Measurements from ENCODE around the gene RGS12.

The RGS12 gene

GRCh38 chr4:3324093-3324815, 31.4 kb downstream of the RGS12 start:
- no peak overlapping the region for H3K4me3 ChIP-seq (ENCODE audit: insufficient read depth, low read length, poor library complexity, severe bottlenecking)
- H3K27ac ChIP-seq (ENCODE audit: low read depth, low read length) = no peak overlapping the region
- H2AFZ ChIP-seq (ENCODE audit: low read depth, low read length, severe bottlenecking) = no peak overlapping the region
- no peaks in the 10 kb centered on the region for H3K27me3 ChIP-seq (ENCODE audit: low read length)
- H3K9me3 ChIP-seq (ENCODE audit: insufficient read depth, low read length) = no peaks in the 10 kb centered on the region
- TF ChIP-seq CTCF (IDR thresholded peaks at IDR 0.05; ENCODE audit: insufficient read depth, low read length, poor library complexity, severe bottlenecking) = no peak
- TF ChIP-seq EZH2phosphoT487 (conservative IDR thresholded peaks at IDR 0.05; ENCODE audit: low read length) = no peak
- H3K9ac ChIP-seq (ENCODE audit: low read length) = no peak overlapping the region
- H3K79me2 ChIP-seq (ENCODE audit: insufficient read depth, low read length) = no peaks in the 10 kb centered on the region
- H4K20me1 ChIP-seq (ENCODE audit: low read depth, low read length) = no peaks in the 10 kb centered on the region
- H3K9me2 ChIP-seq (replicated peaks; ENCODE audit: insufficient read depth, low read length) = no peaks in the 10 kb centered on the region
- no peaks in the 10 kb centered on the region for H3K36me3 ChIP-seq (ENCODE audit: low read length)
- H3F3A ChIP-seq (ENCODE audit: insufficient read depth) = no peaks in the 10 kb centered on the region
- no peak overlapping the region for H3K4me2 ChIP-seq (ENCODE audit: low read depth, low read length, poor library complexity, severe bottlenecking)

- Histone ChIP-seq H3K36me3 (ENCODE audit: low read length) (no peaks in the 10 kb centered on the region), H3K27me3 (ENCODE audit: low read length) (no peaks in the 10 kb centered on the region), H3K4me2 (ENCODE audit: low read depth, low read length, poor library complexity, severe bottlenecking) (no peak overlapping the region), H3K9me3 (ENCODE audit: insufficient read depth, low read length) (no peaks in the 10 kb centered on the region), H3K9me2 (replicated peaks; ENCODE audit: insufficient read depth, low read length) (no peaks in the 10 kb centered on the region), H3F3A (ENCODE audit: insufficient read depth) (no peaks in the 10 kb centered on the region), H3K4me3 (ENCODE audit: insufficient read depth, low read length, poor library complexity, severe bottlenecking) (no peak overlapping the region), H2AFZ (ENCODE audit: low read depth, low read length, severe bottlenecking) (no peak overlapping the region), H3K79me2 (ENCODE audit: insufficient read depth, low read length) (no peaks in the 10 kb centered on the region), H3K27ac (ENCODE audit: low read depth, low read length) (no peak overlapping the region), H4K20me1 (ENCODE audit: low read depth, low read length) (no peaks in the 10 kb centered on the region), H3K9ac (ENCODE audit: low read length) (no peak overlapping the region)
- TF ChIP-seq CTCF (IDR thresholded peaks at IDR 0.05; ENCODE audit: insufficient read depth, low read length, poor library complexity, severe bottlenecking) (no peak), EZH2phosphoT487 (conservative IDR thresholded peaks at IDR 0.05; ENCODE audit: low read length) (no peak)
These were observed 36.2 kb downstream of the RGS12 start for GRCh38 chr4:3328814-3329663.

- Histone ChIP-seq H3K4me3 (ENCODE audit: insufficient read depth, low read length, poor library complexity, severe bottlenecking) (no peak overlapping the region), H4K20me1 (ENCODE audit: low read depth, low read length) (no peaks in the 10 kb centered on the region), H2AFZ (ENCODE audit: low read depth, low read length, severe bottlenecking) (no peak overlapping the region), H3K79me2 (ENCODE audit: insufficient read depth, low read length) (no peaks in the 10 kb centered on the region), H3K9me2 (replicated peaks; ENCODE audit: insufficient read depth, low read length) (no peaks in the 10 kb centered on the region), H3K9me3 (ENCODE audit: insufficient read depth, low read length) (no peaks in the 10 kb centered on the region), H3K27me3 (ENCODE audit: low read length) (no peaks in the 10 kb centered on the region), H3K36me3 (ENCODE audit: low read length) (no peaks in the 10 kb centered on the region), H3K27ac (ENCODE audit: low read depth, low read length) (no peak overlapping the region), H3F3A (ENCODE audit: insufficient read depth) (no peaks in the 10 kb centered on the region), H3K4me2 (ENCODE audit: low read depth, low read length, poor library complexity, severe bottlenecking) (no peak overlapping the region), H3K9ac (ENCODE audit: low read length) (no peak overlapping the region)
- TF ChIP-seq EZH2phosphoT487 (conservative IDR thresholded peaks at IDR 0.05; ENCODE audit: low read length) = no peak
- no peak for TF ChIP-seq CTCF (IDR thresholded peaks at IDR 0.05; ENCODE audit: insufficient read depth, low read length, poor library complexity, severe bottlenecking)
These were observed 37.1 kb downstream of the RGS12 start for GRCh38 chr4:3329887-3330286.
